ENCODE measurements around the gene SPATA31A1.
"Not testable (repeated sequence)": the region's sequence is repeated elsewhere in the genome, so short reads cannot be mapped to it uniquely, and the experiment has no call there.

The SPATA31A1 gene

DNA sequence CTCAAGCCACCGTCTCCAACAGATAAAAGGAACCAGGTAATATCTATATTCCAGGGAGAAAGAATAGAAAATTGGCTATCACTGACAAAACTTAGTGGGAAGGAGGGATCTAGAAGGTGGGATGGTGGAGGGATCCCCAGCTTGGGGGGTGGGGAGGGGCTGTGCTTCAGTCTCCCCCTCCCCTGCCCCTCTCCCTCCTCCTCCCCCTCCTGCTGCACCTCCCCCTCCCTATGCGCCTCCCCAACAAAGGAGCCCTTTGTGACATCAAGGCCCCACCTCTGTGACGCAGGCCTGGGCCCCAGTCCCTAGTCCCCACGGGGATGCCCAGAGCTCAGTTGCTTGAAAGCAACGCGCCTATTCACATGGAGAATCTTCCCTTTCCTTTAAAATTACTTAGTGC, at the start of gene SPATA31A1:
TSS of gene SPATA31A1 (plus strand) at position 301 of the 400 bp plus-strand sequence. CDS start at position 363, 62 bp downstream.
- DNase-seq, result not testable (repeated sequence)

DNA sequence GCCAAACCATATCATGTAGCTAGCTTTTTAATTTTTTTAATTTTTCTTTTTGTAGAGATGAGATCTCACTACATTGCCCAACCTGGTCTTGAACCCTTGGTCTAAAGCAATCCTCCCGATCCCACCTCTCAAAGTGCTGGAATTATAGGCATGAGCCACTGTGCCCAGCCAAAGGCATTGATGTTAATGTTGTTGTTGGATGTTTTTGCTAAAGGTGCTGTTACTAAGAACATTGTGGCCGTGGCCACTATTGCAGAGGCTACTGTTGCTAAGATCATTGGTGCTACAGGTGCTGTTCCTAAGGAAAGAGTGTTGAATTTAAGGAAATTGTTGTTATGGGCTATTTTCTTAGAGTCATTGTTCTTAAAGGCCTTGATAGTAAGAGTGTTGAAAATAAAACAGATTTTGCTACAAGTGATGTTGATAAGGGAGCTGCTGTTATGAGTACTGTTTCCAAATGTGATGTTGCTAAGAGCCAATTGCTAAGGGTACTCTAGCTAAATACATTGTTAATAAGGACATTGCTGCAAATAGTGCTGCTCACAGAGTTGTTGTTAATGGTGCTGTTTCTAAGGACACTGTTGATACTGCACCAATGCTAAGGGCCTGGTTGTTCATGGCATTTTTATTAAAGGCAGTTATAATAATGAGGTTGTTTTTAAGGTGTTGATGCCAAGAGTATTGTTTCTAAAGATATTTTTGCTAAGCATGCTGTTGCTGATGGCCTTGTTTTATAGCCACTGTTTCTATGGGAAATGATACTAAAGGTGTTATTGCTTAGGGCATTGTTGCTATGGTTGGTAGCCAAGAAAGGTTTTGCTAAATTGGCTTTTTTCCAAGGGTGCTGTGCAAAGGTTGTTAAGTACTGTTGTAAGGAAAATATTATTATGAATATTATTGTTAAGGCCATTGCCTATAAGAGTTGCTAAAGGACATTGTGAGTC, 52.1 kb downstream of the SPATA31A1 start:
- not testable (repeated sequence) for DNase-seq

GRCh38 chr9:39411254-39411940, 55.9 kb downstream of the SPATA31A1 start:
- DNase-seq, result not testable (repeated sequence)
